Measurements from ENCODE around the gene GEN1.

Gene GEN1

GRCh38 chr2:17752892-17753802 is 791 bp upstream of the GEN1 start:
- no peak for DNase-seq (ENCODE audit: low read depth)

- DNase-seq (ENCODE audit: low read depth), result no peak
These were observed 961 bp downstream of the GEN1 start for GRCh38 chr2:17754773-17755425.

DNA sequence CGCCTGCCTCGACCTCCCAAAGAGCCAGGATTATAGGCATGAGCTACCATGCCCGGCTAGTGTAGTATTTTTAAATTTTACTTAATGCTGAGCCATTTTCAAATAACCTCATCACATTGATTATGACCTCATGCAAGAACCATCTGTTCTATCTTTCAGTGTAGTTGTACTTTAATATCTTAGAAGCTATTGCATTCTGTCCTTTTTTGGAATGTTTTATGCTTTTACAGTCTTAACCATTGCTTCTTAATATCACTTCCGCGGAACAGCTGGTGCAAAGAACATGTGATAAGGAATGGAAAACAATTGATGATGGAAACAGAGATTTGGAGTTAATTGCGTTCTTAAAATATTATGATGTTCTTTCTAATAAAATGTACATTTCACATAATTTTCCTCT is 2.7 kb downstream of the GEN1 start:
- no peak for DNase-seq (ENCODE audit: low read depth)

- DNase-seq (ENCODE audit: low read depth), result no peak
These were observed 3.4 kb downstream of the GEN1 start for GRCh38 chr2:17757321-17757720.

GRCh38 chr2:17758118-17758517 is 4.2 kb downstream of the GEN1 start:
- no peak for DNase-seq (ENCODE audit: low read depth)

DNA sequence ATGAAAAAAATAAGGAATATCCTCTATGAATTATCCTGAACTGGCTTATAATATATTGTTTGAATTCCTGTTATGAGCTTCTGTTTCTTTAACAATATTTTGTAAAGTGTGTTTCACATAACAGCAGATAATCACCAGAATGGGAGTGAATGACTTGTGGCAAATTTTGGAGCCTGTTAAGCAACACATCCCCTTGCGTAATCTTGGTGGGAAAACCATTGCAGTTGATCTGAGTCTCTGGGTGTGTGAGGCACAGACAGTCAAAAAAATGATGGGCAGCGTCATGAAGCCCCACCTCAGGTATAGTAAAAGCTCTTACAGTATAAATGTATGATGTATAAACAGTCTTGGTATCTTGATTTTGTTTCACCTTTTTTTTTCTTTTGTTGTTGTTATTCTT is 5.9 kb downstream of the GEN1 start:
- no peak for DNase-seq (ENCODE audit: low read depth)

DNA sequence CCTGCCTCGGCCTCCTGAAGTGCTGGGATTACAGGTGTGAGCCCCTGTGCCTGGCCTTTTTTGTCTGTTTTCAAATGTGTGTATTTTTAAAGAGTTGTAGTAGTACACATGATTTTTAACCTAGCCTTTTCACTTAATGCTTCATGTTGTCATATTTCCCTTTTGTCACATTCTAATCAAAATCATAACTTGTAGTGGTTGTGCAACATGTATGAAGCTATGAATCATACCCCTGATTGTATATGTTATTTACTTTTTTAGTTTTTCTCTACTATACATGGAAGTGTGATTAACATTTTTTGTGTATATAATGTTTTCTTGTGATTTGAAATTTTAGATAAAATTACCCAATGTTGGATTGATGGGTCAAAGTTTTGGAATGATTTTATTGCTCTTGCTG is 8.5 kb downstream of the GEN1 start:
- DNase-seq (ENCODE audit: low read depth), result no peak

DNA sequence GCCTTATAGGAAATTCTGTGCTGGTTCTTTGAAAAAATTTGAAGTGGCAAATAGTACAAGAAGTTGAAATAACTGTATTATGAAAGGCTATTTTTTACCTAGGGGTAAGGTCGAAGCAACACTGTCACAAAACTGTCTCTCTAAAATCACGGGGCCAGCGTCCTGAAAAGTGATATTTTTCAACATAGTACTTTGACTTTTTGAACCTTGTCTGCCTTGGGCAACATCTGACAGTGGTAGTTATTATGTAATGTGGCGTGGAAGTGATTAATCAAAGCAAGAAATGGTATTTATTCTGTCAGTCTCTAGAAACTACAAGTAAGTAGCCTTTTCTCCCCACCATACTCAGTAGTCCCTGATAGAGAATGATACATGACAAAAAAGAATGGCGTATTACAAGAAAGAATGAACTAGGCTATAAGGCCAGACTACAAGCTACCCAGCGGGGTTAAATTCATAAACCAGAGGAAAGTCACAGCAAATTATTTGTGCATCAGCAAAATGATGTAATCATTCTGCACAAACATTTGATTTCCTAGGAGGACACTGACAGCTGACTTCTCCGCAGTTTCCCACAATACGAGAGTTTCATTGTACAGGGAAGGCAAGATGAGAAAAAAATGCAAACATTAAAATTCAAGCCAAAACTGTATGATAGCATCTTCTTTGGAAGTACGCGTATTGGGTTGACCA is 9.8 kb downstream of the GEN1 start:
- no peak for DNase-seq (ENCODE audit: low read depth)

- no peak for DNase-seq (ENCODE audit: low read depth)
These were observed 11.5 kb downstream of the GEN1 start for GRCh38 chr2:17765398-17765797.

GRCh38 chr2:17768894-17769293 is 15.0 kb downstream of the GEN1 start:
- no peak for DNase-seq (ENCODE audit: low read depth)

- no peak for DNase-seq (ENCODE audit: low read depth)
These were observed 18.0 kb downstream of the GEN1 start for GRCh38 chr2:17771956-17772355.

DNA sequence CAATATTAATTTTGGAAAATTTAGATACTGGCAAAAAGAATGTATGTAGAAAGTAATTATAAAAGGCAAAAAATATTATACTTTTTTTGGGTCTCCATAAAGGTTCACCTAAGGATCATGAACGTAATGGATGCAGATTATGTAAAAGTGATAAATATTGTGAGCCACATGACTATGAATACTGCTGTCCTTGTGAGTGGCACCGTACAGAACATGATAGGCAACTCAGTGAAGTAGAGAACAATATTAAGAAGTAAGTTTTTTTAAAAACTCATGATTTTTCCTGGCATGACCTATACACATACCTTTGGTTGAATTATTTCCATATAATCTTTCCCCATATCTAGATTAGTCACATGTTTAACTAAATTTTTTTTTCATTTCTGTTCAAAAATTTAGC is 18.6 kb downstream of the GEN1 start:
- DNase-seq (ENCODE audit: low read depth), result no peak

GRCh38 chr2:17780546-17780945 is 26.6 kb downstream of the GEN1 start:
- DNase-seq (ENCODE audit: low read depth), result no peak

DNA sequence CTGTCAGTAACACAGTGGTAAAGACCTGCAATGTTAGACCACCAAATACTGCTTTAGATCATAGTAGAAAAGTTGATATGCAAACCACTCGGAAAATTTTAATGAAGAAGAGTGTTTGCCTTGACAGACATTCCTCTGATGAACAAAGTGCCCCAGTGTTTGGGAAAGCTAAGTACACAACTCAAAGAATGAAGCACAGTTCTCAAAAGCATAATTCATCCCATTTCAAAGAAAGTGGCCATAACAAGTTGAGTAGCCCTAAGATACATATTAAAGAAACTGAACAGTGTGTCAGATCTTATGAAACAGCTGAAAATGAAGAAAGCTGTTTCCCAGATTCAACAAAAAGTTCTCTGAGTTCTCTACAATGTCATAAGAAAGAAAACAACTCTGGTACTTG is 27.5 kb downstream of the GEN1 start:
- no peak for DNase-seq (ENCODE audit: low read depth)

- no peak for DNase-seq (ENCODE audit: low read depth)
These were observed 32.8 kb downstream of the GEN1 start for GRCh38 chr2:17786727-17787126.

DNA sequence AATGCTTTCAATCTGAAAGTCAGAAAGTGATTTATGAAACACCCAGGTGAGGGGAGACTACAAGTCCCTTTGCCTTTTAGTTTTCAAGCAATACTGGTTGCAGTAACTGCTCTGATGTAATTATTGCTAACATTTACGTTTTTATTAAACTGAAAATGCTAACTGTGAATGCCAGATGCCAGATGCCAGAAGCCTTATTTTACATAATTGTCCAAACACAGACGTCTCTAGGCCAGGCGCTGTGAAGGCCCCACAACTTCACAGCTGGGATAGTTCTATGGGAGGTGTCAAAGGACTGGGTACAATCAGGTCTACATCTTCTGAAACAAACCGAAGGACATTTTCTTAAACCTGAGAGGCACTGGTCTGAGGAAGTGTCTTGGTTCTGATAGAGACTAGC is 34.8 kb downstream of the GEN1 start:
- DNase-seq (ENCODE audit: low read depth), result no peak

- DNase-seq (ENCODE audit: low read depth), result no peak
These were observed 36.6 kb downstream of the GEN1 start for GRCh38 chr2:17790536-17790935.

- no peak for DNase-seq (ENCODE audit: low read depth)
These were observed 37.3 kb downstream of the GEN1 start for GRCh38 chr2:17791121-17791816.

GRCh38 chr2:17791817-17792130 is 37.8 kb downstream of the GEN1 start:
- no peak for DNase-seq (ENCODE audit: low read depth)

- no peak for DNase-seq (ENCODE audit: low read depth)
These were observed 38.6 kb downstream of the GEN1 start for GRCh38 chr2:17792515-17792914.

GRCh38 chr2:17793296-17793695 is 39.4 kb downstream of the GEN1 start:
- no peak for DNase-seq (ENCODE audit: low read depth)

DNA sequence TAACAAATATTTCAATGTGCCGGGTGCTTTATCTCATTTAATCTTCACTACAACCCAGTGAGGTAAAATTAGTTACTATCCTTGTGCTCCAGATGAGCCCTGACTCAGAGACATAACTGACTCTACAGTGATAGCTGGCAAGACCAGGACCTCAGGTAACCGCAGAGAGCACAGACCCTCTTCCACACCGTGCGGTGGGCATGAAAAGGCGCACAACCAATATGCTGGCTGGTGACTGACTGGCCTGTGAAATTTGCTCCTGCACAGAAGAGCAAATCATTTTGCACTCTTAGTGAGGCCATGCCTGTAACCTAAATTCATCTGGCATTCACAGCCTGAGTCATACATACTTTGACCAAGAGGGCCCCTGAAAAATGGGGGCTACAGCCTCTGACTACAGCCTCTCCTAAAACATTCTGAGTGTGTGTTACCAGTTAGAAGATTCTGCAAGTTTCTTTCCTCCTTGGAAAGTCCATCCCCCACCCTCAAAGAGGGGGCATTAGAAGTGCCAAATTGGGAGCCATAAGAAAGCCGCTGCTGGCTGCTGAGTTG is 39.9 kb downstream of the GEN1 start:
- no peak for DNase-seq (ENCODE audit: low read depth)
